ENCODE data around the gene AK2.

DNA sequence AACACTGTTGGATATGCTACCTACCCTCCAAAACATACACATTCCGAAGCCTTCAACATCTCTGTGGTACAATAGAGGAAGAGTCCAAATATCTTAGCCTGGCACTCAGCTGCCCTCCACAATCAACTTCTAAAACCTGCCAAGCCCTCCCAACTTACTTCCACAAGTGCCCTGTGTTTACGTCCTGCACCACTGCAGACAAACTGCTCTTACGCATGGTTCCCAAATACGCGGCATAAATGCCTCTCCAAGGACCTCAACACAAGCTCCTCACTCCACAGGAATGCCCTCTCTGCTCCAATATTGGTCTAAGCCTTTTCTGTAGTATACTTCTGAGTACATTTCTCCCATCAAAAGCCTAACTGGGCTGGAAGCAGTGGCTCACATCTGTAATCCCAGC, 6.8 kb downstream of the AK2 start:
- TF ChIP-seq CTCF (IDR thresholded peaks at IDR 0.05; ENCODE audit: extremely low read depth in 1 of 2, insufficient read depth in 1 of 2, low read depth in 1 of 2, low read length in 2 of 2) (no peak), EZH2 (IDR thresholded peaks at IDR 0.05; ENCODE audit: borderline replicate concordance, low read depth, low read length, severe bottlenecking) (no peak), POLR2A (IDR thresholded peaks at IDR 0.05; ENCODE audit: low read depth, low read length) (no peak), POLR2AphosphoS5 (IDR thresholded peaks at IDR 0.05; ENCODE audit: insufficient read depth, low read depth, low read length) (no peak)
